Measurements from ENCODE around the gene NTSR2. TPM values are rescaled to one million over a fixed set of nuclear protein-coding genes. Genes with fewer than 3 reads are reported as not detected.
"Not testable (repeated sequence)": the region's sequence is repeated elsewhere in the genome, so short reads cannot be mapped to it uniquely, and the experiment has no call there.

Gene NTSR2
- total RNA-seq, 2 donors from 2014 or later = not detected

GRCh38 chr2:11661891-11662435 is 8.0 kb downstream of the NTSR2 start:
- no peaks in the 10 kb centered on the region for H3K4me1 ChIP-seq
- no peak for DNase-seq (ENCODE audit: low spot score)
- no peaks in the 10 kb centered on the region for H3K9me3 ChIP-seq
- no peak overlapping the region for H3K27ac ChIP-seq
- TF ChIP-seq CTCF (IDR thresholded peaks at IDR 0.05) = no peak
- no peaks in the 10 kb centered on the region for H3K36me3 ChIP-seq
- H3K27me3 ChIP-seq = no peaks in the 10 kb centered on the region
- H3K4me3 ChIP-seq = no peak overlapping the region

GRCh38 chr2:11660396-11660795 is 9.6 kb downstream of the NTSR2 start:
- H3K9me3 ChIP-seq; H3K27me3 ChIP-seq; DNase-seq (ENCODE audit: low spot score); H3K4me3 ChIP-seq; H3K36me3 ChIP-seq; H3K27ac ChIP-seq; H3K4me1 ChIP-seq: not testable (repeated sequence)

GRCh38 chr2:11659851-11660250 is 10.1 kb downstream of the NTSR2 start:
- no peaks in the 10 kb centered on the region for H3K27me3 ChIP-seq
- no peak for DNase-seq (ENCODE audit: low spot score)
- TF ChIP-seq CTCF (IDR thresholded peaks at IDR 0.05) = no peak

GRCh38 chr2:11659115-11659475 is 10.9 kb downstream of the NTSR2 start:
- H3K4me1 ChIP-seq = no peaks in the 10 kb centered on the region
- no peak overlapping the region for H3K4me3 ChIP-seq
- no peaks in the 10 kb centered on the region for H3K27me3 ChIP-seq
- no peaks in the 10 kb centered on the region for H3K9me3 ChIP-seq
- H3K36me3 ChIP-seq = no peaks in the 10 kb centered on the region
- no peak for TF ChIP-seq CTCF (IDR thresholded peaks at IDR 0.05)
- no peak overlapping the region for H3K27ac ChIP-seq
- no peak for DNase-seq (ENCODE audit: low spot score)

More at GRCh38 chr2:11659851-11660250, 10.1 kb downstream of the NTSR2 start:
- Histone ChIP-seq H3K36me3 (no peaks in the 10 kb centered on the region), H3K27ac (no peak overlapping the region), H3K4me3 (no peak overlapping the region), H3K9me3 (no peaks in the 10 kb centered on the region), H3K4me1 (no peaks in the 10 kb centered on the region)

- TF ChIP-seq CTCF (IDR thresholded peaks at IDR 0.05) = no peak
- Histone ChIP-seq H3K36me3 (no peaks in the 10 kb centered on the region), H3K27me3 (no peaks in the 10 kb centered on the region), H3K27ac (no peak overlapping the region), H3K4me1 (no peaks in the 10 kb centered on the region), H3K9me3 (no peaks in the 10 kb centered on the region), H3K4me3 (no peak overlapping the region)
- DNase-seq (ENCODE audit: low spot score) = no peak
These were observed 11.5 kb downstream of the NTSR2 start for GRCh38 chr2:11658208-11659114.

GRCh38 chr2:11657646-11658045 is 12.3 kb downstream of the NTSR2 start:
- no peaks in the 10 kb centered on the region for H3K9me3 ChIP-seq
- no peaks in the 10 kb centered on the region for H3K4me1 ChIP-seq
- TF ChIP-seq CTCF (IDR thresholded peaks at IDR 0.05) = no peak
- no peak overlapping the region for H3K27ac ChIP-seq
- no peaks in the 10 kb centered on the region for H3K36me3 ChIP-seq
- no peak for DNase-seq (ENCODE audit: low spot score)
- H3K27me3 ChIP-seq = no peaks in the 10 kb centered on the region
- no peak overlapping the region for H3K4me3 ChIP-seq
